Left lung (tissue), 10 donors: ENCODE results near the gene SINHCAF. TPM values are rescaled to one million over a fixed set of nuclear protein-coding genes. Genes with fewer than 3 reads are reported as not detected.
A peak's percentile ranks its signal among the peaks of the same experiment; 100 is the strongest.
"Not testable (repeated sequence)": the region's sequence is repeated elsewhere in the genome, so short reads cannot be mapped to it uniquely, and the experiment has no call there.

Experiments used
- ATAC-seq: fragments of 200-7000 bp; cut with Tn5 transposase; one replicate; pipeline ENCODE4 v1.9.1; 2020; ENCODE audit warnings: moderate library complexity
- DNase-seq, 4 donors: peaks; one replicate each; pipeline ENCODE4 v3.0.0-alpha.2; 2013 to 2020
- H3K27ac ChIP-seq, 2 donors: fragments of 200-600 bp; sonication (generic) in 1 of 2; one replicate each; pipeline versions ENCODE4 v1.5.0 to v1.8.0; 2020 to 2021
- H3K27me3 ChIP-seq, 2 donors: fragments of 200-600 bp; sonication (generic) in 1 of 2; one replicate each; pipeline versions ENCODE4 v1.5.0 to v1.8.0; 2020 to 2021
- H3K36me3 ChIP-seq, 2 donors: fragments of 200-600 bp; sonication (generic) in 1 of 2; one replicate each; pipeline versions ENCODE4 v1.5.0 to v1.8.0; 2020 to 2021
- H3K4me1 ChIP-seq, 2 donors: fragments of 200-600 bp; one replicate each; pipeline ENCODE4 v1.8.0; 2021
- H3K4me3 ChIP-seq, 2 donors: fragments of 200-600 bp; sonication (generic) in 1 of 2; one replicate each; pipeline versions ENCODE4 v1.5.0 to v1.8.0; 2020 to 2021; ENCODE audit warnings: mild to moderate bottlenecking in 1 of 2
- H3K9me3 ChIP-seq, 2 donors: fragments of 200-600 bp; sonication (generic) in 1 of 2; one replicate each; pipeline versions ENCODE4 v1.5.0 to v1.8.0; 2020 to 2021
- CTCF ChIP-seq, 2 donors: fragments of 200-600 bp; sonication (generic) in 1 of 2; IDR thresholded peaks; one replicate each; pipeline versions ENCODE4 v1.5.0 to v1.8.0; 2021; ENCODE audit warnings: antibody characterized with exemption in 2 of 2
- intact Hi-C, 2 donors: fragments of 100-400 bp; cut with DNase I; formaldehyde crosslinking; loops; one replicate each; pipeline versions ENCODE4 v1.11.2 to v1.14.2; 2022
- polyA plus RNA-seq, 6 donors: library from polyadenylated mRNA; unstranded; fragments of 120-200 nt; gene quantifications; one replicate each; pipeline ENCODE4 v1.2.1, GENCODE V29; 2013; ENCODE audit not compliant: insufficient read length in 6 of 6
- total RNA-seq, 2 donors: library from RNA; stranded (reverse); fragmentation: NEBNext Ultra II Directional; extraction: Animal tissue kit (Norgen Biotek cat#: 25700); gene quantifications; one replicate each; pipeline ENCODE4 v1.2.1, GENCODE V29; 2021
- donor health status: DM: no; HTN: yes; CAD: no.
- donor health status: DM: no; HTN: no; CAD: no.

SINHCAF gene
- total and polyA plus RNA-seq, 8 donors = 37.9 to 138 (median 119) TPM

GRCh38 chr12:31248815-31249214 lies 77.1 kb downstream of the SINHCAF start:
- intact Hi-C loops = no loop called here
- ATAC-seq = no peak

GRCh38 chr12:31248337-31248736 lies 77.6 kb downstream of the SINHCAF start:
- Histone ChIP-seq H3K36me3 (no peaks in the 10 kb centered on the region), H3K27me3 (peaks cover 0 to 9% of the 10 kb centered on the region in 2 donors), H3K9me3 (no peaks in the 10 kb centered on the region), H3K4me3 (no peak overlapping the region), H3K27ac (no peak overlapping the region), H3K4me1 (no peaks in the 10 kb centered on the region)
- intact Hi-C loops = no loop called here
- ATAC-seq (no peak), DNase-seq (no peak)
- TF ChIP-seq CTCF (IDR thresholded peaks at IDR 0.05) = no peak

More at GRCh38 chr12:31248815-31249214, 77.1 kb downstream of the SINHCAF start:
- Histone ChIP-seq H3K27ac (no peak overlapping the region), H3K36me3 (no peaks in the 10 kb centered on the region), H3K9me3 (no peaks in the 10 kb centered on the region), H3K27me3 (peaks cover 0 to 9% of the 10 kb centered on the region in 2 donors), H3K4me3 (no peak overlapping the region), H3K4me1 (no peaks in the 10 kb centered on the region)
- no peak for TF ChIP-seq CTCF (IDR thresholded peaks at IDR 0.05)
- no peak for DNase-seq

- ATAC-seq = peak; percentile 30
- no peak overlapping the region for H3K27ac ChIP-seq
- intact Hi-C loops = no loop called here
- DNase-seq = no peak
- H3K4me3 ChIP-seq = no peak overlapping the region
- H3K9me3 ChIP-seq = no peaks in the 10 kb centered on the region
- H3K4me1 ChIP-seq = no peaks in the 10 kb centered on the region
- no peak for TF ChIP-seq CTCF (IDR thresholded peaks at IDR 0.05)
- H3K27me3 ChIP-seq = no peaks in the 10 kb centered on the region
- no peaks in the 10 kb centered on the region for H3K36me3 ChIP-seq
Observed at GRCh38 chr12:31246470-31246850, 79.5 kb downstream of the SINHCAF start.

DNA sequence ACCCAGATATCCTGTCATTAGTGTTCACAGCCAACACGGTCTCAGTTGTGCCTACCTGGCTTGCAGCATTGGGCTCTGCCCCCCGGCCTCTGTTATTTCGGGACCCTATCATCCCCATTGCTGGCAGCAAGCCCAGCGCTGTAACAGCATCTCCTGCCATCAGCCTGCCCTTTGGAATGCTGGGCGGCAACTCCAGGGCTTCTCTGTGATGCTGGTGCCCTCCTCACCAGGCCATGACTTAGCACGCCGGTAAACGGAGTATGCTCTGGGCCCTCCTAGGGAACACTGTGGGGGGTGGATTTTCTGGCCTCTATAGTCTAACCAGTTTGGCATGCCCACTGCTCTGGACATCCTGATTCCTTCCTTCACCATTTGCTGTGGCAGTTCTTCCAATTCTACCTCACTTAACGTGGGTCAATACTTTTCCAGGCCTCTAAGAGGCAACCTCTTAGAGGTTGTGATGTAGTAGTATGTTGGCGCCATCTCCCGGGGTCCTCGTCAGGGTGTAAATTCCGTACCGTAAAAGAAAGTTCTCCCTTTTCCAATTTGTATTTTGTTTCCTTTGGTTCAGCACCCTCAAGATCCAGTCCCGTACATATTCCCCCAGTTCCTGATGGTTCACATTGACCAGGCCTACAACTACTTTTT lies 80.0 kb downstream of the SINHCAF start:
- DNase-seq = no peak
- Histone ChIP-seq H3K9me3 (no peaks in the 10 kb centered on the region), H3K4me3 (no peak overlapping the region), H3K36me3 (no peaks in the 10 kb centered on the region), H3K27me3 (no peaks in the 10 kb centered on the region), H3K4me1 (no peaks in the 10 kb centered on the region), H3K27ac (no peak overlapping the region)
- ATAC-seq = no peak
- TF ChIP-seq CTCF (IDR thresholded peaks at IDR 0.05) = no peak
- intact Hi-C loops = no loop called here

DNA sequence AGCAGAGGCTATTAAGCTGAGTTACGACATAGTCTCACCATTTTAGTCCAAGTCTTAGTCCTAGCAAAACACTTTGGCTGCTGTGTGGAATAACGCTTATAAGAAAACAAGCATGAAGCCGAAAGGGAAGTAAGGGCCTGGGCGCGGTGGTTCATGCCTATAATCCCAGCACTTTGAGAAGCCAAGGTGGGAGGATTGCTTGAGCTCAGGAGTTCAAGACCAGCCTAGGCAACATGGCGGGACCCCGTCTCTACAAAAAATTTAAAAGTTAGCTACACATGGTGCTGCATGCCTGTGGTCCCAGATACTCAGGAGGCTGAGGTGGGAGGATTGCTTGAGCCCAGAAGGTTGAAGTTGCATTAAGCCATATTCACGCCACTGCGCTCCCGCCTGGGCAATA lies 83.5 kb downstream of the SINHCAF start:
- intact Hi-C loops, H3K36me3 ChIP-seq, H3K9me3 ChIP-seq, DNase-seq, H3K27ac ChIP-seq, H3K4me3 ChIP-seq, H3K4me1 ChIP-seq, ATAC-seq: not testable (repeated sequence)
- peaks cover 0 to 13% of the 10 kb centered on the region in 2 donors for H3K27me3 ChIP-seq
